ENCODE data around the gene MAP2K5. TPM values are rescaled to one million over a fixed set of nuclear protein-coding genes. Genes with fewer than 3 reads are reported as not detected.

The MAP2K5 gene
- 26.2 to 29.8 TPM (median 28.0 TPM) in 3 replicates for total RNA-seq

DNA sequence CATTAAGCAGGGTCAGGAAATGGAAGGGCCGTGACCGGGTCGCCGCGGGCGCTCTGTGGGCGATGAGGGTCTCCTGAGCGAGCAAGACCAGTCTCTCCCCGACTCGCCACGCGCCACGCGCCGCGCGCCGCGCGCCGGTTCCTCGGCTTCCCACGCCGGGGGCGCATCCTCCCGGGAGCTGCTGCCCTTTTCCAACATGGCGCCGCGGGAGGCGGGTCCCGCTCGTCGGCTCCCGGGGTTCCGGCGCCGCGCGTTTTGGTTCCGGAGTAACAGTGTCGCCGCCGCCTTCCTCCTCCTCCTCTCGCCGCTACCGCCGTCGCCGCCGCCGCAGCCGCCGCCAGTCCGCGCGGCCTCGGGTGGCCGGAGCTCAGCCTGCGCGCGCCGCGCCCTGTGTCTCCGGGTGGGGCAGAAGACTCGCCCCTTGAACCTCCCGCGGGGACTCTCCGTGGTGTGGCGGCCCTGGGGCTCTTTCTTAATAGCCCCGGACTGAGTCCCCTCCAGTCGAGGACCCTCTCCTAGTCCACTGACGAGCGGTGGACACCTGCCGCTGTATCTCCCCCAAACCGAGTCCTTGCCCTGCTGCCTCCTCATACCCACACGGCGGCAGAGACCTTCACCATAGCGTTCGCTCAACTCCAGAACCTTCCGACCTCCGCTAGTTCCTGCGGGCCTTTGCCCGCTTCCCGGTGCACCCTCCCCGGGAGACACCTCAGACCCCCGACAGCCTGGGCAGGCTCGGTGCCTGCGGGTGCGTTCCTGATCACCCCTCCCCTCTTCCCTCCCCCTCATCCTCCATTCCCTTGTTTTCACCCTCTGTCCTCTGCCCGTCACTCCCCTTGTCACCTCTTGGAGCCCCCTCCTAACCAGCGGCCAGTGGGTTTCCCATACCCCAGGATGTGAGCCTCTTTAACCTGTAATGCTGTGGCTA is at the start of gene MAP2K5:
Gene MAP2K5 (plus strand): TSS at position 284 of the 928 bp plus-strand sequence. CDS start 633 bp downstream, at position 917.
- H3K36me3 Mint-ChIP-seq: peaks cover 5% of the 10 kb centered on the region
- H3K9me3 Mint-ChIP-seq: no peaks in the 10 kb centered on the region
- peak within 1 kb of the TSS; percentile 94 for H3K27ac Mint-ChIP-seq

DNA sequence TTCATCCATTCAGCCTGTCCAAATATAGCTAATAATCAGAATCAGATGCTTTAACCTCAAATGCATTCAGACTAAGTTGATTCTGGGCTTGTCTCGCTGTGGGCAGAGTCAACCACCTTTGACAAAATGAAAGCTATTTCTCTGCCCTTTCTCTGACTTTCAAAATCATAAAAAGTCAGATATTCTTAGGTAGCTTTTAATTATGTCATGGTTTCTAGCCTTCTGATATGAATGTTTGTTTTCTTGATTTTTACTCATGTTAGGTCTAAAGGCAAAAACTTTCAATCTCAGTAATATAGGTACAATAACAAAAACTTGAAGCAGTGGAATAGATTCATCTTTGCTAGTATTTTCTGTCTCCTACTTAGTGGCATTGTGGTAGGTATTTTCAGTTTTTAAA is 46.9 kb upstream of the MAP2K5 start:
- H3K4me3 Mint-ChIP-seq: no peak overlapping the region
- peaks cover 4% of the 10 kb centered on the region for H3K27me3 Mint-ChIP-seq (ENCODE audit: low read depth)
- H3K9me3 Mint-ChIP-seq: peaks cover 4% of the 10 kb centered on the region
- H3K4me1 Mint-ChIP-seq: no peaks in the 10 kb centered on the region
- no peak for DNase-seq (ENCODE audit: low spot score in 2 of 2, unreplicated experiment in 2 of 2)
- H3K36me3 Mint-ChIP-seq: peaks cover 2% of the 10 kb centered on the region
- TF ChIP-seq, protein P1, sequence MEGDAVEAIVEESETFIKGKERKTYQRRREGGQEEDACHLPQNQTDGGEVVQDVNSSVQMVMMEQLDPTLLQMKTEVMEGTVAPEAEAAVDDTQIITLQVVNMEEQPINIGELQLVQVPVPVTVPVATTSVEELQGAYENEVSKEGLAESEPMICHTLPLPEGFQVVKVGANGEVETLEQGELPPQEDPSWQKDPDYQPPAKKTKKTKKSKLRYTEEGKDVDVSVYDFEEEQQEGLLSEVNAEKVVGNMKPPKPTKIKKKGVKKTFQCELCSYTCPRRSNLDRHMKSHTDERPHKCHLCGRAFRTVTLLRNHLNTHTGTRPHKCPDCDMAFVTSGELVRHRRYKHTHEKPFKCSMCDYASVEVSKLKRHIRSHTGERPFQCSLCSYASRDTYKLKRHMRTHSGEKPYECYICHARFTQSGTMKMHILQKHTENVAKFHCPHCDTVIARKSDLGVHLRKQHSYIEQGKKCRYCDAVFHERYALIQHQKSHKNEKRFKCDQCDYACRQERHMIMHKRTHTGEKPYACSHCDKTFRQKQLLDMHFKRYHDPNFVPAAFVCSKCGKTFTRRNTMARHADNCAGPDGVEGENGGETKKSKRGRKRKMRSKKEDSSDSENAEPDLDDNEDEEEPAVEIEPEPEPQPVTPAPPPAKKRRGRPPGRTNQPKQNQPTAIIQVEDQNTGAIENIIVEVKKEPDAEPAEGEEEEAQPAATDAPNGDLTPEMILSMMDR (IDR thresholded peaks at IDR 0.05; ENCODE audit: unreplicated experiment): no peak
- no peak overlapping the region for H3K27ac Mint-ChIP-seq

More for the DNA sequence above, at the start of gene MAP2K5:
- Mint-ChIP-seq H3K4me3 (peak within 1 kb of the TSS; percentile 95), H3K4me1 (peaks cover 30% of the 10 kb centered on the region), H3K27me3 (ENCODE audit: low read depth) (no peaks in the 10 kb centered on the region)
- TF ChIP-seq, protein P1 (IDR thresholded peaks at IDR 0.05; ENCODE audit: unreplicated experiment): no peak
- peak; percentile 62 to 81 for DNase-seq (ENCODE audit: low spot score in 2 of 2, unreplicated experiment in 2 of 2)

DNA sequence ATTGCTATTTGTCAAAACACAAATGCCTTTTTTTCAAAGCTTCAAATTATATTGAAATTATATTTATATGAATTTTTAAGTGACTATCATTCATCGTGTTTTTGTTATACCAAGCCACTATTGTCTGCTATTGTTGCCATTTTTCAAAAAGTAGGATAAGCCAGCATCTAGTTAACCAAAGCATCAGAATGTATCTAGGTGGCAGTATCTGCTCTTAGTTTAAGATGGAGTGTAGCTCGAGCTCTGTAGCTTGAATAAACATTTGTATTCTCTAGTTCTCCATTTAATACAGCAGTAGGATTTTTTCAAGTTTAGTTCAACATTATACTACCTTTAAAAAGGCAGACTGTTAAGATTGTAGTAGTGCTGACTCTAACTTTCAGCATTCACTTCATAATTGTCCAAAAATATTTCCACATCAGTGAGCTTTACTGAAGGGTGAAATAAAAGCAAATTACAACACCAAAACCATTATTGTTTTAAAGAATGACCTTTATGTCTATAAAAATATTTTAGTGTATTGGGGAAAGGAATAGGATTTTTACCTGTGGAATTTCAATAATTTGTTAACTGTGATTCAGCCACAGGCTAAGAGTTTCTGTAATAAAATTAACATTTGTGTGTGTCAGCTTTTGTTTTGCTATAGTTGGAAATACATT is 41.2 kb upstream of the MAP2K5 start:
- peaks cover 2% of the 10 kb centered on the region for H3K36me3 Mint-ChIP-seq
- no peak for DNase-seq (ENCODE audit: low spot score in 2 of 2, unreplicated experiment in 2 of 2)
- TF ChIP-seq, protein P1 (IDR thresholded peaks at IDR 0.05; ENCODE audit: unreplicated experiment): no peak
- no peak overlapping the region for H3K4me3 Mint-ChIP-seq
- H3K27me3 Mint-ChIP-seq (ENCODE audit: low read depth): no peaks in the 10 kb centered on the region
- H3K9me3 Mint-ChIP-seq: peaks cover 4% of the 10 kb centered on the region
- peaks cover 7% of the 10 kb centered on the region for H3K4me1 Mint-ChIP-seq
- H3K27ac Mint-ChIP-seq: no peak overlapping the region

- H3K36me3 Mint-ChIP-seq: peaks cover 2% of the 10 kb centered on the region
- peaks cover 4% of the 10 kb centered on the region for H3K9me3 Mint-ChIP-seq
- peaks cover 7% of the 10 kb centered on the region for H3K4me1 Mint-ChIP-seq
- H3K27ac Mint-ChIP-seq: no peak overlapping the region
- no peak for DNase-seq (ENCODE audit: low spot score in 2 of 2, unreplicated experiment in 2 of 2)
- no peak overlapping the region for H3K4me3 Mint-ChIP-seq
- H3K27me3 Mint-ChIP-seq (ENCODE audit: low read depth): no peaks in the 10 kb centered on the region
- TF ChIP-seq, protein P1 (IDR thresholded peaks at IDR 0.05; ENCODE audit: unreplicated experiment): no peak
Observed at GRCh38 chr15:67501836-67502461, 40.6 kb upstream of the MAP2K5 start.

DNA sequence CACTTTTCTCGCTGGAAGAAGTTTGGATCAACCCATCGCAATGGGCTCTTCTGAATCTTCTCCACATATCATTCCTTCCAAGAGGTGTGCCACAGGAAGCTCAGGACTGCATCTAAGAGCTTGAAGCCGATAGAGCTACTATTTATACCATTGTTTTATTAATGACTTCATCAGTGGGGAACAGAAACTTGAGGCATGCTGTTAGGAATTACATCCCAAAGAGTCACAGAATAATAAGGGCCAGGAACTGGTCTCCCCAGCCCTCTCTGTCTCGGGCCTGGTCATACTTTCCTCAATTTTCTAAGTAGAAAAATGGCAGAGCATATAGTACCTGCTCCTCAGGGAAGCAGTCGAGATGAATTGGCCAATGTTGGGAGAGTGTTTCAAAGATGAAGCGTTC is 38.4 kb upstream of the MAP2K5 start:
- Mint-ChIP-seq H3K27ac (no peak overlapping the region), H3K9me3 (no peaks in the 10 kb centered on the region), H3K4me3 (no peak overlapping the region), H3K27me3 (ENCODE audit: low read depth) (no peaks in the 10 kb centered on the region), H3K4me1 (peaks cover 7% of the 10 kb centered on the region), H3K36me3 (peaks cover 6% of the 10 kb centered on the region)
- TF ChIP-seq, protein P1 (IDR thresholded peaks at IDR 0.05; ENCODE audit: unreplicated experiment): no peak
- no peak for DNase-seq (ENCODE audit: low spot score in 2 of 2, unreplicated experiment in 2 of 2)
